GM19043 (cell line): ENCODE data around the gene KAT6B.
"Not testable (repeated sequence)": the region's sequence is repeated elsewhere in the genome, so short reads cannot be mapped to it uniquely, and the experiment has no call there.

Experiments used
- ATAC-seq: cut with Tn5 transposase; IDR thresholded peaks from one replicate; pipeline ENCODE4 v1.9.1; 2021; ENCODE audit warnings: low read depth; ENCODE audit not compliant: unreplicated experiment

KAT6B gene

DNA sequence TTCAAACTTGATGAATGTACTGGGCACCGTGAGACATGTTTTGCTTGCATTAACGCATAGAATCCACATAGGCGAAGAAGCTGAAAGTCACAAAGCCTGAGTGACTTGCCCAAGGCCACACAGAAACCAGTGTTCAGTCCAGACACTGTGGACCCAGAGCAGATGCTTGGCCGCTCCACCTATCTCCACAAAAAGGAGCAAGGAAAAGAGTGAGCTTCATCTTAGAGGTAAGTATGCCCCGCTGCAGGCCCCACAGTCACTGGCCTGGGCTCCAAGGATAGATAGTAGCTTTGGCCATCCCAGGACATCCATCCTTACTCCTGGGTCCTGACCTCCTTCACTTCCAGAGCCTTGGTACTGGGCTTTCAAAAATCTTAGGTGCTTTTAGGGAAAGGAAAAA, 224.9 kb downstream of the KAT6B start:
- ATAC-seq: no peak

DNA sequence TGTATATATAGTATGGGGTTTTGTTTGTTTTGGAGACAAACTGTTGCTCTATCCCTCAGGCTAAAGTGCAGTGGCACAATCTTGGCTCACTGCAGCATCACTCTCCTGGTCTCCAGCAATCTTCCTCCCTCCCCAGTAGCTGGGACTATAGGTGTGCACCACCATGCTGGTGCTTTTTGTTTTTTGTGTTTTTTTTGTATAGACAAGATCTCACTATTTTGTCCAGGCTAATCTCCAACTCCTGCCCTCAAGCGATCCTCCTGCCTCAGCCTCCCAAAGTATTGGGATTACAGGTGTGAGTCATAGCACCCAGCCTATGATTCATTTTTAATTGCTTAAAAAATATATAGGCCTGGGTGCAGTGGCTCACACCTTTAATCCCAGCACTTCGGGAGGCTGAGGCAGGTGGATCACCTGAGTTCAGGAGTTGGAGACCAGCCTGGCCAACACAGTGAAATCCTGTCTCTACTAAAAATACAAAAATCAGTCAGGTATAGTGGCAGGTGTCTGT, 229.6 kb downstream of the KAT6B start:
- ATAC-seq: not testable (repeated sequence)

DNA sequence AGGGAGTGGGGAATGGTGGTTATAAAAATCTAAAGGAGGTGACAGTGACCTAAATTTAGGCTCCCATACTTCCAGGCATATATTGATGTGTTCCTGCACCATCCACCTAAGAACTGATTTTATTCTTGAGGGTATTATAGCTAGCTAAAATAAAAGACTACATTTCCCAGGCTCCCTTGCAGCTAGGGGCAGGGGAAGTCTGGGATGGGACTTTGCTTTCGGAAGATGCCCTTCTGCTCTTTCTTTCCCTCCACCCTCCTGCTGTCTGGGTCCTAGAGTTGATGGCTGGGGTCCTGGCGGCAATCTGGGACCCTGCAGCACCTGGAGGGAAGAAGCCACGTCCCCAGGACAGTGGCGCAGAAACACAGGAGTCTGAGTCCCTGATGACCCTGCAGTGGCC, 231.3 kb downstream of the KAT6B start:
- ATAC-seq: no peak

DNA sequence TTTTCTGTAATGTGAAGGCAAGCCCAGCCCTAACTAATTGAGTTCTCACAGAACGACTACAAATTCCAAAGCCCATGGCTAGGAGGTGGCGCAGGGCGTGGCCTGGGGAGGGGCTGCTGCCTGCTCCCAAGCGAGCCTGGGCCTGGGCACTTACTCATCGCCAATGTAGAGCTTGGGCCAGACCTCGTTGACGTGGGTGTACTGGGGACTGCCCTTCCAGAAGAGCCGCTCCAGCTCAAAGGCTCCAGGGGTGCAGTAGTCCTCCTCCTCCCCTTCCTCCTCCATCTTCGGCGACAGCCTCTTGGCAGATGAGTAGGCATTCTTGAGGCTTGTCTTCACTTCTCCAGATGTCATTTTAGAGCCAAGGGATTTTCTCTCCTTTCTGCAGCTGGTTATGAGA, 231.8 kb downstream of the KAT6B start:
- ATAC-seq: no peak

DNA sequence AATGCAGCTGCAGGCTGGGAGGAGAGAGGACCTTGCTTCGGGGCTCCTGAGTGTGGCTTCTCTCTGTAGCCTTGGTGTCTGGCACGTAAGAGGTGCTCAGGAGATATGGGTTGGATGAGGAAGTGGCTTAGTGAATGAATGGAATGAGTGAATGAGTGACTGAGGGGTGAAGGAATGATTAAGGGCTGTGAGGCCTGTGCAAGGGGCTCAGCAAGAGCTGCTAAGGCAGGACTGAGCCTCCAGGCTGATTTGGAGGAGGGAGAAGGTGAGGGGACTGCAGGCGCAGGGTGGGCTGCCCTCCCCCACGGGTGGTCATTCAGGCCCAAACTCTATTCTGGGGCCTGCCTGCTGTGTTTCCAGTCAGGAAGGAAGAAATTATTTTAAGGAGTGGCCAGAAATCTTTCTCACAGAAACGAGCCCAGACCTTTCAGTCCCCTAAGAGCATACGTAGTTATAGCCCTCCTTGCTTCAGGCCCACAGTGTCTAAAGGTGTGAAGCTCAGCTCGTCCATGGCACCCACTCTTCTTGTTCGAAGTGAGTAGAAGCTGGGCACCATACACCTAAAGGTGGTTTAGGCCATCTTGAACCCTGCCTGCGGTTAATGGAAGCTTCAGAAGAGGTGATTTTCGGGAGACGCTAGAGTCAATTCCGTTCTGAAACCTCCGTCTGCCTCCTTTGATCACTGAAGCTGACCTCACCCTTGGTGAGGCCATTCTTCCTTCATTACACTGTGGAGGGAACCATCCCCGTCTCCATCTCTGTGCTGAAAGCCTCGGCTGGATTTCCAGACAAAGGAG, 235.5 kb downstream of the KAT6B start:
- no peak for ATAC-seq

DNA sequence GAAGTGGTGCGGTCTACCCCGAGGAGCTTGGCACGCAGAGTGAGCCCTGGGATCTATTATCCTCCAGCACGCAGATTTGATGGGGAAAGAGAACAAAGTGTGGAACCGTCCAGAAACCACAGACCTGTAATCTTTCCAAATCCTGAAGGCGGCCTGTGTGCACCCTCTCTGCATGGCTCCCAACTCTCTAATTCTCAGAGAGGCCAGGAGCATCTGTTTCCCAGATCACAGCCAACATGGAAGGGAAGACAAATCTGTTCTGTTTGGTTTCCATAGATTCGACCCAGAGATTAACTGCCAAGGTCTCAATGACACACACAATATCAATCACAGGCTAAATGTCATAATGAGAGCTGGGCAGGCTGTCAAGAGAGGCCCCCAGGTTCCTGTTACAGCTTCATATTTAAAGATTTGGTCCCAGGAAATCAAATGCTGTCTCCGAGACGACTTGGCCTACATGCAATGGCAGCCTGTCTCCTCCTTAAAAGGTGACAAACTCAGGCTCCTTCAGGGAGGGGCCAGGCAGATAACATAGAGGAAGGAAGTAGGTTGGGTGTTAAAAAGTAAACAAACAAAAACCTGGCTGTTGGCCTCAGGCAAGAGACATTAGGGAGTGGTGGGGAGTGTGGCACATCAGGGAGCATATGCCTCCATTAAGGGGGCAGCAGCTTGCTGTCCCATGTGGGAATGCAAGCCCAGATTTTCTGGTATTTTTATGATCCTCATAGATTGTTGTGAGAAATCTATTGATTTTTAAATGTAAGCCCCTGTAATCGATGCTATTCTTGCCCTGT, 236.3 kb downstream of the KAT6B start:
- ATAC-seq: no peak

DNA sequence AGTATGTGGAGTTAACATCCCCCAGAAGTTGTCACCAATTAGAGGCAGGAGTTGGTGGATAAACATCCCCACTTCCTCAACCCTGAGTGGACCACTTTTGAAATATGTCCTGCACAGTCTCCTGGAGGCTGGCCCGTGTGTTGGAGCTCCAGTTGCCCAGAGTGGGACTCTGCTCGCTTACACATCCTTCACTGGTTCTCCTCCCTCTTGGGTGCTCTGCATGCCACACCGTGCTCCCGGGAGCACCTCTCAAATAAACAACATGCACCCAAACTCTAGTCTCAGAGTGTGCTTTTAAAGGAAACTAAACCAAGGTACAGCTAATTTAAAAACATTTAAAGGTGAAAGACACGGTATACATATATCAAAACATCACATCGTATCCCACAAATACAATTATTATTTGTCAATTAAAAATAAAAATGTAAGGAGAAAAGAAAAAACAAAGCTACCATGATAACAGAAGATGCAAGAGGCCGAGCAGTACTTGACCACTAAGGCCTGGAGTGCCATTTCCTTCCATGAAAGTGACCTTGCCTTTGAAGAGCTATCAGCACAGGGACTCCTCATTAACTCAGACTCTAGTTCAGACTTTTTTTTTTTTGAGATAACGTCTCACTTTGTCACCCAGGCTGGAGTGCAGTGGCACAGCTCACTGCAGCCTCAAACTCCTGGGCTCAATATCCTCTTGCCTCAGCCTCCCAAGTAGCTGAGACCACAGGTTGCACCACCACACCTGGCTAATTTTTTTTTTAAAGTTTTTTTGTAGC, 237.2 kb downstream of the KAT6B start:
- no peak for ATAC-seq

DNA sequence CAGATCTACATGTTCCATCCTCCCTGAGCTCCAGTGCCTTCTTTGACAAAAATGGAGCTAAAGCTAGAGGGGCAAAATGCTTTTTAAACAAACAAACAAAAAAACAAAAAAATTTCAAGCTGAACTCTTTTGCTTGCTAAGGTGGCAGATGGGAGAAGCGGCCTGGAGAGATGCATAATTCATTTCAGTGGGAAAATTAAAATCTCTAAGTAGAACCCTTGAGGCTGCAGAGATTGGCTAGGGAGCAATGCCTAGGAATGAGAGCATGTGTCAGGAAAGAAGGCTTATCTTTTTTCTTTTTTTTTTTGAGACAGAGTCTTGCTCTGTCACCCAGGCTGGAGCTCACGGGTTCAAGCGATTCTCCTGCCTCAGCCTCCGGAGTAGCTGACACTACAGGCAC, 238.7 kb downstream of the KAT6B start:
- no peak for ATAC-seq

DNA sequence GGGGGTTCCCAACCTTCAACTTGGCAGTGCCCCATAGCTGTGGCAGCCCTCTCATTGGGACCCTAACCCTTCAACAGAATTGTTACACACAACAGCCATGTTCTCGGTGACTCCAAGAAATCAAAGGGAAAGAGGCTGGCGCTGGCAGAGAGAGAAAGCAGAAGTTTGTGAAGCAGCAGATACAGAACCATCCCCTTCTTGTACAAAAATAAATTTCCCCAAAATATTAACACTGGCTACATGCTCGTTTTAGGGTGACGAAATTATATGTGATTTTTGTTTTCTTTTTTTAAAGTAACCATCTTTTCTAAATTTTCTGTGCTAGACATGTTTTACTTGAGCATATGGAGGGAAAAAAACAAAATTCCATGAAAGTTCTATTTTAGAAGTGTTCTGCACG, 239.9 kb downstream of the KAT6B start:
- ATAC-seq: no peak

DNA sequence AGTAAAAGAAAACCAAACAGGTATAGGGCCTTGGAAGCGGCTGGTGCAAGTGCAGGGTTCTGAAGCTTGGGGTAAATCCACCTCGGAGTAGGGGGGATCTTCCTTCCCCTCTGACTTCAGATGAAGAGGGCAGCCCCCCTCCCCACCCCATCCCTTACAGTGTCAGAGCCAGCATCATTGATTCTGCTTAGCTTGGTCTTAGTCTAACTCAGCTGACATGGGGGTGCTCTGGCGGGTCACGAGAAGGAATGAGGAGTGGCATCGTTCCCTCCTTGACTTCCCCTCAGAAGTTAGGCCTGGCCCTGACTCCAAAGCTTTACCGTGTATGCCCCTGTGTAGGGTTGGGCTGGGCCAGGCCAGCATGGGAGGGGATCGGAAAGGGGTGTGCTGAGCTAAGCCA, 240.9 kb downstream of the KAT6B start:
- no peak for ATAC-seq

DNA sequence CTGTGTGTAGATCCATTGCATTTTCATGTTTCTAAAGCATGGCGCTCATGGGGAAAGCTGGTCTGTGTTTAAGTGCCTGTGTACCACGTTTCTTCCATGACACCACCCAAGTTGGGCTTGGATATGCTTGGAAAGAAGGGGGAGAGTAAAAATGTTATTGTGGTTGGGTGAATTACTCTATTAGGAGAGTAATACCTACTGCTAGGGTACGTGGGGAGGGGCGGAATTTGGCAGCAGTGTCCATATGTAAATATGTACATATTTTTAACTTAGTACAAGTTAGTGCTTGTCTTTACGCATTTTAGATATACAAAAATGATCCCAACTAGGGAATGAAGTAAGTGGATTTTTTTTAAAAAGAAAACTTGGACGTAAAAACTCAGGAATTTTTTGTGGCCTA, 242.1 kb downstream of the KAT6B start:
- no peak for ATAC-seq

DNA sequence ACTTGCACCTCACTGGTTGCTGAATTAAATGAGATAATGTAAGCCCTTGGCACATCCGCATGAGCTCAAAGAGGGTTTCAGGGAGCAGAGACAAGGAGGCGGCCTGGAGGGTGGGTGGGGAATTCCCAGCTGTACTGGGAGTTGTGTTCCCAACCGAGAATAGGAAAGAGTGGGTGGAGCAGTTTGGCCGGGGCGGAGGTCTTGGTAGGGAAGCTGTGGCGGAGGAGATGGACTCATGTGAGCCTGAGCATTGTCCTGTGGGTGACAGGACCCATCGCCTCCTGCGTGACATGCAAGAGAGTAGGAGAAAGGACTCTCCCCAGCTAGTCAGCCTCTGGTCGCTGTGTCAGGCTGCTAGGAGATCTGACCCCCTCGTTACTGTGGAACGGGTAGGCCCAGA, 244.1 kb downstream of the KAT6B start:
- no peak for ATAC-seq

DNA sequence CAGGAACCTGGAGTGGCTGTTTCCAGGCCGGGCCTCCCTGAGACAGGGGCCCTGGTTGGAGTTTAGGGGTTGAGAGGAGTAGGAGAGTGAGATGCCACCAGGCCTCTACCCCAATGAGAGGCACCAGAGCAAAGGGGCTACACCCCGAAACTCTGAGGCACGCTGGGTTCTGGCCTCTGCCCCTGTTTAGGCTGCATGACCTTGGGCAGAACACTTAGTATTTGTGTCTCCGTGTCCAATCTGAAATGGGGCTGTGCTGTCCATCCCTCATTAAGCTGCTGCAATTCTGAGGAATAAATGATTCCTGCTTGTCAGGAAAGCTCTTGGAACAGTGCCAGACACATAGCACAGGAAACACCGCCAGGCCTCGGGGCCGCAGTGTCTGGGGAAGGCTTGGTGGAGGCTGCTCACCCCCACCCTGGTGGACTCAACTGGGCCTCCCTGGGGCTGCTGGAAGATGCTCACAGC, 244.6 kb downstream of the KAT6B start:
- ATAC-seq: no peak

DNA sequence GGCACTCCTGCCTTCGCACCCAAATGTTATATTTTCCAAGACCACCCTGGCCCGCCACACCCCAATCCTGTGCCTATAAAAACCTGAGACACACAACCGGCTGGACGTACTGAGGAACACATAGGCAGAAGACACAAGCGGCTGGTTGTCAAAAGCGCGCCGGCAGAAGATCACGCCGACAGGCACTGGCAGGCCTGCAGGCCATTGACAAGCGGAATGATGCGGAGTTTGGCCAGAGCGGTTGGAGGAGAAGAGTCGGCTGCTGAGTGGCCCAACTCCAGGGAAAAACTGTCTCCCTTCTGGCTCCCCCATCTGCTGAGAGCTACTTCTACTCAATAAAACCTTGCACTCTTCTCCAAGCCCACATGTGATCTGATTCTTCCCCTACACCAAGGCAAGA, 245.4 kb downstream of the KAT6B start:
- ATAC-seq: no peak

DNA sequence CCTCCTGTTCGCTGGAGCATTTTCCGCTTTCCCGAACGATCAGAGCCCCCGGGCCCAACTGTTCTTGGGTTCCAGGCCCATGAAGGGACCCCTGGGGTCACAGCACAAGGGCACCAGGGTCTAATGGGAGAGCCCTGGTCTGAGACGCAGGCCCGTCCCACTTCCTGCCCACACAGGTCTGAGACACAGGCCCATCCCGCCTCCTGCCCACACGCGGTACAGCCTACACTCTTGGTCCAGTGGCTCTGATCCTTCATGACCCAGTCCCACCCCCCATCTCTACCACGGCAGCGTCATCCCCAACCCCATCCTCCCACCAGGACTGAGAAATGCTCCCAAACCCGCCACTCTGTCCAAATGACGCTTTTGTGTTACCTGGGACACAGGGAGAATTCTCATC, 246.3 kb downstream of the KAT6B start:
- no peak for ATAC-seq

DNA sequence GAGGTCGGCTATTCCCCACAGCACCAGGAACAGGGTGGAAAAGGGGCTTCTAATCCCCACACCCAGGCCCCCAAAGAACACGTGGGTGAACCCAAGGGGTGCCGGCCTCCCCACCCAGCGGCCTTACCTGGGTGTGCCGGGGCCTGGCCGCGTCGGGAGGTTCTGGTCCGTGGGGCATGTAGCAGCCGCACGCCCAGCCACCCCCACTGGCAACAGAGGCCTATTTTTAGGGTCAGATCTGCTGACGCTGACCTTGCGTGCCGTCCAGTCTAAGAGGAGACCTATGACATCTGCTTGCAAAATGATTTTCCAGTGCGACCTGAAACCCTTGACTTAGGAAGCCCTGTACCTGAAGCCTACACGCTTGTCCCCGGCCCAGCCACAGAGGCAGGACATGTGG, 247.0 kb downstream of the KAT6B start:
- ATAC-seq: no peak

DNA sequence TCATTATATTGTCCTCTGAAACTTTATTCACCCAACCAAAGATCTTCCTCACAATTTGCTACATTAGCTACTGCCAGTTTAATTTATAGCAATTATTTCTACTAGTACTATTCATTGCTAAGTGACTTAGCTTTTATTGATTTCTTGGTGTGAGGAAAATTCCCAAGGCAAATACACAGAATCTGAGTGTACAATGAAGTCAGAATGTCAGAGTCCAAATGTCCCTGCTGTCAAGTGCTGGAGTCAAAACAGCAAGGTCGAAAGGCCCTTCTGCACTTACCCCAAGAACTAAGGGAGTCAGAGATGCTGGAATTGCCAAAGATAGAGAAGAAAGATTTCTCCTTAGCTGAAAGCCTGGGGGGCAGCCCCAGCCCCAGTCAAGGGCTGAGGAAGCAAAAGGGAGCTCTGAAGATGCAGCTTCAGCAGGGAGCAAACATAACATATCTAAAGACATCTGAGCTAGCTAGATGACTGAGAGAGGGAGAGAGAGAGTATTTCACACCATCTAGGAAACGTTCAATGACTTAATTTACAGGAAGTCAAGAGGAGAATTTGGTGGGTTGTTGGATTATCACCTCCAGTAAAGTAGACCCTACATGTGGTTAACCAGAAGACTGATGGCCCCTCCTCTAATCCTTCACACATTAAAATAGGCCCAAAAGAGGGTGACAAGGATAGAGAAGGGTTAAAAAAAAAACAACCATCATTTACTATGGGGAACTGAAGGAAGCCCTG, 248.5 kb downstream of the KAT6B start:
- no peak for ATAC-seq

DNA sequence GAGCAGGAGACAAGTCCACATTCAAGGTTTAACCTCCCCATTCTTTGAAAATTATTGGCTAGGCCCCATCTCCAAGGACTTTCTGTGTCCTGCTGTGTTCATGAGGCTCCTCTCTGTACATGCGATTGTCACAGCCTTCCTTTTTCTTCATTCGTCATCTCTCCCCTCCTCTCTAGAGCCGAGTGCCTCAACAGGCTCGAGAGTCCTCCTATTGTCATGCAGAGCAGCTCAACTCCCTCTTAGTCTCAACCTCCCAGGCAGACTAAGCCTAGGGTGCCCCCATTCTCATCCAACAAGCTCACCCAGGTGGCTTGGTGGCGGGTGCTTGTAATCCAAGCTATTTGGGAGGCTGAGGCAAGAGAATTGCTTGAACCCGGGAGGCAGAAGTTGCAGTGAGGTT, 249.9 kb downstream of the KAT6B start:
- no peak for ATAC-seq

DNA sequence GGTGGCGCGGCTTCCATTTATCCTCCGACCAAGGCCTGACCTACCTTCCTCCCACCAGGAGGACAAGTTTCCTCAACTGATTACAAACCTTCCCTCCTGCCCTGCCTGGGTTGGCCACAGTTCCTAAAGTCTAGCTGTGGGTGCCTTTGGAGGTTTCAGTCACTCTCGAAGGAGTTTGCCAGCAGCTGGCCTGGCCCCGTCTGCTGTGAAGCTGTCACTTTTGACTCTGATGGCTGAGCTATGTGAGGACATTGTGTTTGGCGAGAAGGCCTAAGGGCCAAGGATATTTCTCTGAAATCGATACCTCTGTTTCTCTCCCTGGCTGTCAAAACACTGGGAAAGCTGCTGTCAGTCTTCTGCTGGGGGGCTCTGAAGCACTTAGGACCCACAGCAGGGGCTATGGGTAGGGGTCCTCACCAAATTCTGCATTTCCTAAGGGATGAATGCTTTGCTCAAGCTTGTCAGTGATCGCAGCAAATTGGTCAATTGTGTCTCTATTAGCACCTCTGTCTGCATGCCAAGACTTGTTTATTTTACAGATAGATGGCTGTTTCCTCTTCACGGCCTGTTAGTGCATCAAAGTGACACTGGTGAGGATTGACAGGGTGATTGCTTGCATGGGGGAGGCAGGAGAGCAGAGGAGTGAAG, 253.2 kb downstream of the KAT6B start:
- no peak for ATAC-seq

DNA sequence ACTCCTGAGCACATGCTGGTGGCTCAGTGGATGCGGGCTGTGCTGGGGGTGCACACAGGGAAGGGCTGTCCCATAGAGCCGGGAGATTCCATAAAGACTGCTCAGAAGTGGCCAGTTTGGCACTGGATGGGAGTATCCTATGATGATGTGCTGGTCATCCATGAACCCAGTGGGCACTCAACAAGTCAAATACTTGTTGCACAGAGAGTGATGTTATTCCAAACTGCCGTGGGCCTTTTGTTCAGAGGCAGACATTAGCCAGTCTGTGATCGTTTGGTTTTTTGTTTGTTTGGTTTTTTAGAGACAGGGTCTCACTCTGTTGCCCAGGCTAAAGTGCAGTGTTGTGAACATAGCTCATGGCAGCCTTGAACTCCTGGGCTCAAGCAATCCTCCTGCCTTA, 254.2 kb downstream of the KAT6B start:
- ATAC-seq: no peak
